Measurements from ENCODE around the gene EVA1A.

The EVA1A gene

GRCh38 chr2:75464348-75464946 lies 96.3 kb downstream of the EVA1A start:
- no peak overlapping the region for H2BK15ac ChIP-seq (ENCODE audit: low read depth, poor library complexity, severe bottlenecking)
- H3K36me3 ChIP-seq (ENCODE audit: control insufficient read depth in 1 of 2, insufficient read depth in 2 of 2, low read depth in 1 of 2, low read length in 2 of 2) = no peaks in the 10 kb centered on the region

GRCh38 chr2:75462721-75463120 lies 98.0 kb downstream of the EVA1A start:
- no peaks in the 10 kb centered on the region for H3K79me1 ChIP-seq (replicated peaks; ENCODE audit: low read length, poor library complexity, severe bottlenecking)
- H3K4me3 ChIP-seq (ENCODE audit: insufficient read depth in 1 of 2, low read depth in 1 of 2, low read length in 2 of 2) = no peak overlapping the region
- no peak overlapping the region for H3K14ac ChIP-seq (ENCODE audit: low read length in 2 of 2)
- H3K18ac ChIP-seq (ENCODE audit: low read depth in 1 of 2, low read length in 2 of 2) = no peak overlapping the region
- H3K4me2 ChIP-seq (ENCODE audit: low read length, poor library complexity, severe bottlenecking) = no peak overlapping the region
- no peak overlapping the region for H3K9ac ChIP-seq (ENCODE audit: low read length)
- H3K4me1 ChIP-seq (ENCODE audit: control insufficient read depth, insufficient read depth, low read depth, low read length) = peaks cover 4% of the 10 kb centered on the region
- H3K36me3 ChIP-seq (ENCODE audit: control insufficient read depth in 1 of 2, insufficient read depth in 2 of 2, low read depth in 1 of 2, low read length in 2 of 2) = no peaks in the 10 kb centered on the region
- peaks cover 5 to 6% of the 10 kb centered on the region in 2 experiments for H3K27me3 ChIP-seq (ENCODE audit: control insufficient read depth in 1 of 2, insufficient read depth in 1 of 2, low read length in 2 of 2)
- H3K4ac ChIP-seq (ENCODE audit: low read depth in 1 of 2, low read length in 2 of 2) = no peak overlapping the region
- no peak overlapping the region for H2AK5ac ChIP-seq (ENCODE audit: low read length, severe bottlenecking)
- H3K23ac ChIP-seq (ENCODE audit: low read length in 2 of 2) = no peak overlapping the region
- H2BK15ac ChIP-seq (ENCODE audit: low read depth, poor library complexity, severe bottlenecking) = no peak overlapping the region
- no peak overlapping the region for H2AFZ ChIP-seq (ENCODE audit: low read depth, low read length)
- H2BK5ac ChIP-seq (ENCODE audit: low read depth, low read length, poor library complexity, severe bottlenecking) = no peak overlapping the region
- WGBS = no CpG with 5 or more reads among the region's 4 CpGs
- H3K9me3 ChIP-seq (ENCODE audit: control insufficient read depth, low read length) = no peaks in the 10 kb centered on the region
- H3K27ac ChIP-seq (ENCODE audit: low read length, poor library complexity, severe bottlenecking) = no peak overlapping the region
- H4K8ac ChIP-seq (ENCODE audit: low read length) = no peak overlapping the region
- no peak for DNase-seq
- H4K91ac ChIP-seq (ENCODE audit: low read length) = no peak overlapping the region
- H2BK120ac ChIP-seq (ENCODE audit: low read depth, low read length) = no peak overlapping the region
- no peak overlapping the region for H2BK12ac ChIP-seq (ENCODE audit: low read length in 2 of 2)

More at GRCh38 chr2:75464348-75464946, 96.3 kb downstream of the EVA1A start:
- no peak overlapping the region for H2BK5ac ChIP-seq (ENCODE audit: low read depth, low read length, poor library complexity, severe bottlenecking)
- H2AK5ac ChIP-seq (ENCODE audit: low read length, severe bottlenecking) = no peak overlapping the region
- no peak overlapping the region for H3K18ac ChIP-seq (ENCODE audit: low read depth in 1 of 2, low read length in 2 of 2)
- H3K9me3 ChIP-seq (ENCODE audit: control insufficient read depth, low read length) = no peaks in the 10 kb centered on the region
- H2AFZ ChIP-seq (ENCODE audit: low read depth, low read length) = no peak overlapping the region
- no peak overlapping the region for H2BK120ac ChIP-seq (ENCODE audit: low read depth, low read length)
- H3K14ac ChIP-seq (ENCODE audit: low read length in 2 of 2) = no peak overlapping the region
- H4K8ac ChIP-seq (ENCODE audit: low read length) = no peak overlapping the region
- no peak overlapping the region for H3K4ac ChIP-seq (ENCODE audit: low read depth in 1 of 2, low read length in 2 of 2)
- WGBS = 47% methylated on average over 2 of the region's 4 CpGs
- H3K9ac ChIP-seq (ENCODE audit: low read length) = no peak overlapping the region
- peaks cover 4 to 5% of the 10 kb centered on the region in 2 experiments for H3K27me3 ChIP-seq (ENCODE audit: control insufficient read depth in 1 of 2, insufficient read depth in 1 of 2, low read length in 2 of 2)
- peaks cover 4% of the 10 kb centered on the region for H3K4me1 ChIP-seq (ENCODE audit: control insufficient read depth, insufficient read depth, low read depth, low read length)
- DNase-seq = peak; percentile 39
- H3K4me3 ChIP-seq (ENCODE audit: insufficient read depth in 1 of 2, low read depth in 1 of 2, low read length in 2 of 2) = no peak overlapping the region
- no peaks in the 10 kb centered on the region for H3K79me1 ChIP-seq (replicated peaks; ENCODE audit: low read length, poor library complexity, severe bottlenecking)
- H3K4me2 ChIP-seq (ENCODE audit: low read length, poor library complexity, severe bottlenecking) = no peak overlapping the region
- no peak overlapping the region for H3K27ac ChIP-seq (ENCODE audit: low read length, poor library complexity, severe bottlenecking)
- no peak overlapping the region for H3K23ac ChIP-seq (ENCODE audit: low read length in 2 of 2)
- no peak overlapping the region for H2BK12ac ChIP-seq (ENCODE audit: low read length in 2 of 2)
- no peak overlapping the region for H4K91ac ChIP-seq (ENCODE audit: low read length)

- H2AFZ ChIP-seq (ENCODE audit: low read depth, low read length) = no peak overlapping the region
- H2AK5ac ChIP-seq (ENCODE audit: low read length, severe bottlenecking) = no peak overlapping the region
- no peak overlapping the region for H2BK5ac ChIP-seq (ENCODE audit: low read depth, low read length, poor library complexity, severe bottlenecking)
- H3K4me1 ChIP-seq (ENCODE audit: control insufficient read depth, insufficient read depth, low read depth, low read length) = peaks cover 4% of the 10 kb centered on the region
- H3K23ac ChIP-seq (ENCODE audit: low read length in 2 of 2) = no peak overlapping the region
- no peak overlapping the region for H4K91ac ChIP-seq (ENCODE audit: low read length)
- no peak overlapping the region for H2BK15ac ChIP-seq (ENCODE audit: low read depth, poor library complexity, severe bottlenecking)
- no peak overlapping the region for H3K4ac ChIP-seq (ENCODE audit: low read depth in 1 of 2, low read length in 2 of 2)
- peaks cover 5 to 8% of the 10 kb centered on the region in 2 experiments for H3K27me3 ChIP-seq (ENCODE audit: control insufficient read depth in 1 of 2, insufficient read depth in 1 of 2, low read length in 2 of 2)
- no peak overlapping the region for H3K14ac ChIP-seq (ENCODE audit: low read length in 2 of 2)
- no peak overlapping the region for H3K4me3 ChIP-seq (ENCODE audit: insufficient read depth in 1 of 2, low read depth in 1 of 2, low read length in 2 of 2)
- no peak overlapping the region for H3K9ac ChIP-seq (ENCODE audit: low read length)
- H3K4me2 ChIP-seq (ENCODE audit: low read length, poor library complexity, severe bottlenecking) = no peak overlapping the region
- no peak overlapping the region for H3K18ac ChIP-seq (ENCODE audit: low read depth in 1 of 2, low read length in 2 of 2)
- H3K27ac ChIP-seq (ENCODE audit: low read length, poor library complexity, severe bottlenecking) = no peak overlapping the region
- no peak overlapping the region for H4K8ac ChIP-seq (ENCODE audit: low read length)
- 80% methylated on average over 1 of the region's 1 CpG for WGBS
- no peaks in the 10 kb centered on the region for H3K79me1 ChIP-seq (replicated peaks; ENCODE audit: low read length, poor library complexity, severe bottlenecking)
- no peaks in the 10 kb centered on the region for H3K9me3 ChIP-seq (ENCODE audit: control insufficient read depth, low read length)
- H2BK12ac ChIP-seq (ENCODE audit: low read length in 2 of 2) = no peak overlapping the region
- H2BK120ac ChIP-seq (ENCODE audit: low read depth, low read length) = no peak overlapping the region
- no peak for DNase-seq
- no peaks in the 10 kb centered on the region for H3K36me3 ChIP-seq (ENCODE audit: control insufficient read depth in 1 of 2, insufficient read depth in 2 of 2, low read depth in 1 of 2, low read length in 2 of 2)
Observed at GRCh38 chr2:75462206-75462605, 98.5 kb downstream of the EVA1A start.

- 80% methylated on average over 1 of the region's 2 CpGs for WGBS
- H3K9ac ChIP-seq (ENCODE audit: low read length) = no peak overlapping the region
- no peak for DNase-seq
- no peak overlapping the region for H3K27ac ChIP-seq (ENCODE audit: low read length, poor library complexity, severe bottlenecking)
- H2BK12ac ChIP-seq (ENCODE audit: low read length in 2 of 2) = no peak overlapping the region
- no peak overlapping the region for H4K91ac ChIP-seq (ENCODE audit: low read length)
- H4K8ac ChIP-seq (ENCODE audit: low read length) = no peak overlapping the region
- H2AFZ ChIP-seq (ENCODE audit: low read depth, low read length) = no peak overlapping the region
- H3K4ac ChIP-seq (ENCODE audit: low read depth in 1 of 2, low read length in 2 of 2) = no peak overlapping the region
- no peak overlapping the region for H3K4me2 ChIP-seq (ENCODE audit: low read length, poor library complexity, severe bottlenecking)
- no peak overlapping the region for H2BK120ac ChIP-seq (ENCODE audit: low read depth, low read length)
- no peak overlapping the region for H3K14ac ChIP-seq (ENCODE audit: low read length in 2 of 2)
- no peak overlapping the region for H2BK5ac ChIP-seq (ENCODE audit: low read depth, low read length, poor library complexity, severe bottlenecking)
- H3K79me1 ChIP-seq (replicated peaks; ENCODE audit: low read length, poor library complexity, severe bottlenecking) = no peaks in the 10 kb centered on the region
- H2BK15ac ChIP-seq (ENCODE audit: low read depth, poor library complexity, severe bottlenecking) = no peak overlapping the region
- H2AK5ac ChIP-seq (ENCODE audit: low read length, severe bottlenecking) = no peak overlapping the region
- no peak overlapping the region for H3K23ac ChIP-seq (ENCODE audit: low read length in 2 of 2)
- no peak overlapping the region for H3K18ac ChIP-seq (ENCODE audit: low read depth in 1 of 2, low read length in 2 of 2)
- no peaks in the 10 kb centered on the region for H3K9me3 ChIP-seq (ENCODE audit: control insufficient read depth, low read length)
- no peaks in the 10 kb centered on the region for H3K36me3 ChIP-seq (ENCODE audit: control insufficient read depth in 1 of 2, insufficient read depth in 2 of 2, low read depth in 1 of 2, low read length in 2 of 2)
- H3K4me3 ChIP-seq (ENCODE audit: insufficient read depth in 1 of 2, low read depth in 1 of 2, low read length in 2 of 2) = no peak overlapping the region
- H3K27me3 ChIP-seq (ENCODE audit: control insufficient read depth in 1 of 2, insufficient read depth in 1 of 2, low read length in 2 of 2) = peaks cover 5 to 17% of the 10 kb centered on the region in 2 experiments
- peaks cover 2% of the 10 kb centered on the region for H3K4me1 ChIP-seq (ENCODE audit: control insufficient read depth, insufficient read depth, low read depth, low read length)
Observed at GRCh38 chr2:75460630-75461029, 100.1 kb downstream of the EVA1A start.
